Testis (tissue), 3 donors: ENCODE data around the gene SCAMP1. TPM values are rescaled to one million over a fixed set of nuclear protein-coding genes. Genes with fewer than 3 reads are reported as not detected.

ENCODE experiments used
- DNase-seq: peaks from one replicate; pipeline ENCODE4 v3.0.0-alpha.2; 2019
- H3K27ac ChIP-seq, 2 donors: fragments of 200-600 bp; sonication (generic); one replicate each; pipeline ENCODE4 v1.5.1; 2019
- H3K27me3 ChIP-seq: fragments of 200-600 bp; sonication (generic); one replicate; pipeline ENCODE4 v1.5.1; 2019
- H3K36me3 ChIP-seq: fragments of 200-600 bp; sonication (generic); one replicate; pipeline ENCODE4 v1.5.1; 2017; ENCODE audit warnings: low read depth; ENCODE audit errors: missing control alignments
- H3K4me1 ChIP-seq: fragments of 200-600 bp; sonication (generic); one replicate; pipeline ENCODE4 v1.5.1; 2019
- H3K4me3 ChIP-seq, 2 donors: fragments of 200-600 bp; sonication (generic); one replicate each; pipeline ENCODE4 v1.5.1; 2017 to 2019
- H3K9me3 ChIP-seq: fragments of 200-600 bp; sonication (generic); one replicate; pipeline ENCODE4 v1.5.1; 2017
- POLR2A ChIP-seq: fragments of 450-650 bp; IDR thresholded peaks from one replicate; pipeline ENCODE4 v1.6.1; 2017; ENCODE audit warnings: antibody characterized with exemption, mild to moderate bottlenecking, moderate library complexity
- WGBS, 2 donors: methylation state at CpG; one replicate each; pipeline ENCODE4 v1.1.5; 2018; 5-methylcytosine and 5-hydroxymethylcytosine counted together
- intact Hi-C: fragments of 100-400 bp; cut with DNase I; formaldehyde crosslinking; loops from one replicate; pipeline ENCODE4 v1.15.1; 2023; ENCODE audit warnings: low total_unique reads
- polyA plus RNA-seq: library from polyadenylated mRNA; stranded (reverse); fragments of 350-450 nt; fragmentation: Illumina TruSeq; extraction: RNeasy Lipid Tissue Mini Kit (QIAGEN cat#74804); gene quantifications from one replicate; pipeline ENCODE4 v1.2.3, GENCODE V29; 2014; ENCODE audit warnings: low read depth, low replicate concordance; ENCODE audit not compliant: insufficient read depth
- total RNA-seq, 2 donors: library from RNA; depleted of rRNA; stranded (reverse); fragments of >200 nt; gene quantifications; one replicate each; pipeline ENCODE4 v1.2.3, GENCODE V29; 2016
- TF ChIP-seq, protein P1 (sequence below), 3 experiments: fragments of 450-650 bp in 2 of 3; fragments of 200-600 bp in 1 of 3; sonication (generic) in 1 of 3; IDR thresholded peaks; one replicate each; pipeline ENCODE4 v1.5.1; 2016 to 2019; ENCODE audit warnings: antibody characterized with exemption in 3 of 3, mild to moderate bottlenecking in 2 of 3, moderate library complexity in 1 of 3

Gene SCAMP1
- total and polyA plus RNA-seq, 3 donors from 2014 or later, result 22.5 to 35.9 (median 28.3) TPM

DNA sequence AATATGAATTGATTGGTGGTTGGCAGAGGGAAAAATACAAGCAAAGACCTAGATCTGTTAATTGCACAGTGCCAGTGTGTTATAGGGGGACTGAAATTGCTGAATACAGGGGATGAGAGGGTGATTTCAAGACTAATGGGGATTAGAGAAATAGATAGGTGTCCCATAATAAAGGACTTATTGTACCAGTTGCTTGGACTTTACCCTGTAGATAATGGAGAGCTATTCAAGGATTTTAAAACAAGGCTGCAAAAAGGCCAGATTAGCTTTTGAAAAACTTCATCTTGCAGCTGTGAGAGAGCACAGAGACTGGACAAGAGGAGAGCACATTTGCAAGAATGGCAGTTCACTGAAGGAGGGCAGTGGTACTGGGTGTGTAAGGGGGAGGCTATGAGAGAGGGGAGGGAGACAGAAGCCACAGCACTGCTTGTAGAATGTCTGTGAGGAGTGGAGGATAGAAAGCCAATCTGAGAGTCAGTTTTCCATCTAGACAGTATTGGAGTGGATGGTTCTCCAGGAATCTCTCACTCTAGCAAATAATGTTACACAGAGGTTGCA is 28.8 kb upstream of the SCAMP1 start:
- no peak overlapping the region for H3K27ac ChIP-seq
- H3K36me3 ChIP-seq, result no peaks in the 10 kb centered on the region
- intact Hi-C loops, result no loop called here
- H3K4me1 ChIP-seq, result no peaks in the 10 kb centered on the region
- no peak for DNase-seq
- H3K27me3 ChIP-seq, result no peaks in the 10 kb centered on the region
- H3K9me3 ChIP-seq, result no peaks in the 10 kb centered on the region
- TF ChIP-seq, protein P1, sequence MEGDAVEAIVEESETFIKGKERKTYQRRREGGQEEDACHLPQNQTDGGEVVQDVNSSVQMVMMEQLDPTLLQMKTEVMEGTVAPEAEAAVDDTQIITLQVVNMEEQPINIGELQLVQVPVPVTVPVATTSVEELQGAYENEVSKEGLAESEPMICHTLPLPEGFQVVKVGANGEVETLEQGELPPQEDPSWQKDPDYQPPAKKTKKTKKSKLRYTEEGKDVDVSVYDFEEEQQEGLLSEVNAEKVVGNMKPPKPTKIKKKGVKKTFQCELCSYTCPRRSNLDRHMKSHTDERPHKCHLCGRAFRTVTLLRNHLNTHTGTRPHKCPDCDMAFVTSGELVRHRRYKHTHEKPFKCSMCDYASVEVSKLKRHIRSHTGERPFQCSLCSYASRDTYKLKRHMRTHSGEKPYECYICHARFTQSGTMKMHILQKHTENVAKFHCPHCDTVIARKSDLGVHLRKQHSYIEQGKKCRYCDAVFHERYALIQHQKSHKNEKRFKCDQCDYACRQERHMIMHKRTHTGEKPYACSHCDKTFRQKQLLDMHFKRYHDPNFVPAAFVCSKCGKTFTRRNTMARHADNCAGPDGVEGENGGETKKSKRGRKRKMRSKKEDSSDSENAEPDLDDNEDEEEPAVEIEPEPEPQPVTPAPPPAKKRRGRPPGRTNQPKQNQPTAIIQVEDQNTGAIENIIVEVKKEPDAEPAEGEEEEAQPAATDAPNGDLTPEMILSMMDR (IDR thresholded peaks at IDR 0.05), result no peak
- no peak overlapping the region for H3K4me3 ChIP-seq

- no peaks in the 10 kb centered on the region for H3K9me3 ChIP-seq
- intact Hi-C loops, result no loop called here
- H3K36me3 ChIP-seq, result no peaks in the 10 kb centered on the region
- WGBS, 2 donors, result 43 to 44% methylated on average over 3 of the region's 3 CpGs
- H3K4me3 ChIP-seq, result no peak overlapping the region
- H3K27me3 ChIP-seq, result no peaks in the 10 kb centered on the region
- TF ChIP-seq, protein P1 (IDR thresholded peaks at IDR 0.05), result no peak
- no peak for TF ChIP-seq POLR2A
- no peaks in the 10 kb centered on the region for H3K4me1 ChIP-seq
- no peak for DNase-seq
- no peak overlapping the region for H3K27ac ChIP-seq
These were observed 25.6 kb upstream of the SCAMP1 start for GRCh38 chr5:78334811-78335210.

DNA sequence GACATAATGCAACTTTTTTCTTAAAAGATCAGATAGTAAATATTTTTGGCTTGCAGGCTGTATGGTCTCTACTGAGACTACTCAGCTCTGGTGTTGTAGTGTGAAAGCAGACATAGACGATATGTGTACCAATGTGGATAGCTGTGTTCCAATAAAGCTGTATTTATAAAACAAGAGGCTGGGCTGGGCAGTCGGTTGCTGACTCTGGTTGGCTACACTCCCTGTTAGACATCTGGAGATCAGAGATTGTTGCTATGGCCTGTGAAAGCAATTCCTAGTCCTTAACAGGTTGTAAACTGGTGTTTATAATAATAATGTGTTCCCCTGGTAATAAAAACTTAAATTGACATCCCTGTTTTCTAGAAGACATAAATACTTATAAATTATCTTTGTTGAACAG is 24.4 kb upstream of the SCAMP1 start:
- H3K4me3 ChIP-seq, result no peak overlapping the region
- H3K36me3 ChIP-seq, result no peaks in the 10 kb centered on the region
- WGBS, 2 donors, result 85 to 88% methylated on average over 2 of the region's 2 CpGs
- H3K4me1 ChIP-seq, result no peaks in the 10 kb centered on the region
- intact Hi-C loops, result no loop called here
- no peaks in the 10 kb centered on the region for H3K27me3 ChIP-seq
- no peak for DNase-seq
- TF ChIP-seq, protein P1 (IDR thresholded peaks at IDR 0.05), result no peak
- no peak for TF ChIP-seq POLR2A
- H3K27ac ChIP-seq, result no peak overlapping the region
- H3K9me3 ChIP-seq, result no peaks in the 10 kb centered on the region

DNA sequence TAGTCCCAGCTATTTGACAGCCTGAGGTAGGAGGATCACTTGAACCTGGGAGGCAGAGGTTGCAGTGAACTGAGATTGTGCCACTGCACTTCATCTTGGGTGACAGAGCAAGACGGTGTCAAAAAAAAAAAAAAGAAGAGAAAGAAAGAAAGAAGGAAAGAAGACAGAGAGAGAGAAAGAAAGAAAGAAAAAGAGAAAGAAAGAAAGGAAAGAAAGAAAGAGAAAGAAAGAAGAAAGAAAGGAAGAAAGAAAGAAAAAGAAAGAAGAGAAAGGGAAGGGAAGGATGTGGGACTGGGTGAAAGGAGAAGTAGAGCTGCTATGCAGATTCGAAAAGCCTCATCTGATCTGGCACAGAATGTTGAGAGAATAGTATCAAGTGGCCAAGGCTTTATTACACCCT is 23.7 kb upstream of the SCAMP1 start:
- Histone ChIP-seq H3K4me3 (no peak overlapping the region), H3K4me1 (no peaks in the 10 kb centered on the region), H3K27me3 (no peaks in the 10 kb centered on the region), H3K9me3 (no peaks in the 10 kb centered on the region), H3K36me3 (no peaks in the 10 kb centered on the region), H3K27ac (no peak overlapping the region)
- DNase-seq, result no peak
- intact Hi-C loops, result no loop called here
- no peak for TF ChIP-seq POLR2A
- TF ChIP-seq, protein P1 (IDR thresholded peaks at IDR 0.05), result no peak
- 86 to 93% methylated on average over 2 of the region's 2 CpGs for WGBS, 2 donors

GRCh38 chr5:78339617-78340436 is 20.6 kb upstream of the SCAMP1 start:
- WGBS, 2 donors, result 89% methylated on average over 5 of the region's 5 CpGs
- intact Hi-C loops, result no loop called here

More at GRCh38 chr5:78339617-78340436, 20.6 kb upstream of the SCAMP1 start:
- Histone ChIP-seq H3K4me3 (no peak overlapping the region), H3K36me3 (no peaks in the 10 kb centered on the region), H3K27me3 (no peaks in the 10 kb centered on the region), H3K9me3 (no peaks in the 10 kb centered on the region), H3K4me1 (no peaks in the 10 kb centered on the region), H3K27ac (no peak overlapping the region)
- TF ChIP-seq POLR2A, result no peak
- TF ChIP-seq, protein P1 (IDR thresholded peaks at IDR 0.05), result no peak
- DNase-seq, result no peak
